Measurements from ENCODE around the gene ZNF502.
"Not testable (repeated sequence)": the region's sequence is repeated elsewhere in the genome, so short reads cannot be mapped to it uniquely, and the experiment has no call there.

Gene ZNF502

DNA sequence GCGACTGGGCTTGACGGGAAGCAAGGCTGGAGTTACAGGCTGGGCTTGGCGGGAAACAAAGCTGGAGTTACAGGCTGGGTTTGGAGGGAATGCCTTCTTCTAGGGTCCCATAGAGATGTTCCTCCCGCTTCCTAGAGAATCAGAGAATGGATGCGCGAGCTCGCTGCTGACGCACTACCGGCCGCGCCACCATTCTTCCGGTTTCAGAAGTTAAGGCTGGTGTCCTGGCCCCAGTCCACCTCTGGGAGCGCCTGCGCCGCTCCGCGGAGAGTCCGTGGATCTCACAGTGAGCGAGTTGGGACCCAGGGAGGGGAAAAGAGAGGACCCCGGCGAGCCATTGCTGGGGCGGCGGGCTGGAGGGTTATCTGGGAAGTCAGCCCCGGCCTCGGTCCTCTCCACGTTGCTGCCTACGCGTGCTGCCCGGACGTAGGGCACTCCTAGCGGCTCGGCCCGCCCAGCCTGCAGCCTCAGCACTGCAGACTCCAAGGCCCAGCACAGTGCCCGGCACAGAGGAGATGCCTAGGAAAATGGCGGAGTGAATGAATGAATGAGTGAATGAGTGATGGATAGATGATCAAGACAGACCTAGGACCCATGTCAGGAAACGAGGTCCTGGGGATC lies at the start of gene ZNF502:
Gene ZNF502, plus strand, starts transcription at position 206 of the 621 bp plus-strand sequence. CDS start 7,602 bp downstream, outside the sequence.
- DNase-seq, result peak; percentile 80 to 93

- DNase-seq, result no peak
Measured at GRCh38 chr3:44665173-44665572, 47.3 kb upstream of the ZNF502 start.

- no peak for DNase-seq
Measured at GRCh38 chr3:44666346-44666745, 46.1 kb upstream of the ZNF502 start.

DNA sequence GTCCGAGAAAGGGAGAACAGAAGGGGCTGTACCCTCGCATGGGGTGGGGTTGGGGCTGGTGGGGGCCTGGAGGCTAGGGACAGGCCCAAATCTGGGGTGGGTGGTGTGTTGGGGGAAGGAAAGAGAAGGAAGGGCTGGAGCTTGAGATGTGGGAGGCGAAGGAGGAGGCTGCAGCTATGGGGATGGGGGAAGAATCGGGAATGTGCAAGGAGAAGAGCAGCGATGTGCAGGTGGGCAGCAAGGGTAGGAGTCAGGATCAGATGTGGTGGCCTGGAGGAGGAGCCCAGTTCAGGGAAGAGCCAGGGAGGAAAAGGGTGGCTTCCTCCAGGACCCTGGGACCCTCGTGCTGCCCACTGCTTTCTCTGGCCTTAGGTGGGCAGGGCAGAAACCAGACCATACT lies 42.7 kb upstream of the ZNF502 start:
- DNase-seq, result no peak

DNA sequence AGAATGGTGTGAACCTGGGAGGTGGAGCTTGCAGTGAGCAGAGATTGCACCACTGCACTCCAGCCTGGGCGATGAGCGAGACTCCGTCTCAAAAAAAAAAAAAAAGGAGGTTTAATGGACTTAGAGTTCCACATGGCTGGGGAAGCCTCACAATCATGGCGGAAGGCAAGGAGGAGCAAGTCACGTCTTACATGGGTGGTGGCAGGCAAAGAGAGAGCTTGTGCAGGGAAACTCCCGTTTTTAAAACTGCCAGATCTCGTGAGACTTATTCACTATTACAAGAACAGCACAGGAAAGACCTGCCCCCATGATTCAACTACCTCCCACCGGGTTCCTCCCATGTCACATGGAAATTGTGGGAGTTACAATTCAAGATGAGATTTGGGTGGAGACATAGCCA lies 39.0 kb upstream of the ZNF502 start:
- DNase-seq, result not testable (repeated sequence)

GRCh38 chr3:44674211-44674610 lies 38.2 kb upstream of the ZNF502 start:
- no peak for DNase-seq

GRCh38 chr3:44678480-44679116 lies 33.9 kb upstream of the ZNF502 start:
- no peak for DNase-seq

GRCh38 chr3:44680921-44681455 lies 31.5 kb upstream of the ZNF502 start:
- no peak for DNase-seq

DNA sequence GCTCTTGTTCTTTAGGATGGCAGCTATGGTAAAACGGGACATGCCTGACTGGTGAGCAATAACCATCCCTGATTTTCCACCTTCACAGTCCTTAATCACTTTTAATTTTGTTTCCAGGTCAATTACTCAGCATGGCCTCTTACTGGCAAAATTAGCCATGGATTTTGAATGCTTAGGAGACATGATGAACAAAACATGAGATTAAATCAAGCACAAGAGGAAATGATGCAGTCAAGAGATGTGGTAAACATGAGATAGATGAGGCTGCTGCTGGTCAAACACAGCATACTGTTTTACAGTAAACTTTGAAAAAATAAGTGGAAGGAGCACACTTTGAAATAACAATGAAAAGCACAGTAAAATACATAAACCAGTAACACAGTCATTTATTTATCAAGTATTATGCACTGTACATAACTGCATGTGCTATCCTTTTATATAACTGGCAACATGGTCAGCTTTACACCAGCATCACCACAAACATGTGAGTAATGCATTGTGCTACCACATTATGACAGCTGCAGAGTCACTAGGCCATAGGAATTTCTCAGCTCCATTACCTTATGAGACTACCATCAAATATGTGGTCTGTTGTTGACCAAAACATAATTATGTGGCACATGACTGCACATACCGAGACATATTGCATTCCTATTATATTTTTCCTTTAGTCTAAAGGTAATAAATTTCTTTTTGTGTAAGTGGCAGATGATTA lies 30.1 kb upstream of the ZNF502 start:
- DNase-seq, result no peak

DNA sequence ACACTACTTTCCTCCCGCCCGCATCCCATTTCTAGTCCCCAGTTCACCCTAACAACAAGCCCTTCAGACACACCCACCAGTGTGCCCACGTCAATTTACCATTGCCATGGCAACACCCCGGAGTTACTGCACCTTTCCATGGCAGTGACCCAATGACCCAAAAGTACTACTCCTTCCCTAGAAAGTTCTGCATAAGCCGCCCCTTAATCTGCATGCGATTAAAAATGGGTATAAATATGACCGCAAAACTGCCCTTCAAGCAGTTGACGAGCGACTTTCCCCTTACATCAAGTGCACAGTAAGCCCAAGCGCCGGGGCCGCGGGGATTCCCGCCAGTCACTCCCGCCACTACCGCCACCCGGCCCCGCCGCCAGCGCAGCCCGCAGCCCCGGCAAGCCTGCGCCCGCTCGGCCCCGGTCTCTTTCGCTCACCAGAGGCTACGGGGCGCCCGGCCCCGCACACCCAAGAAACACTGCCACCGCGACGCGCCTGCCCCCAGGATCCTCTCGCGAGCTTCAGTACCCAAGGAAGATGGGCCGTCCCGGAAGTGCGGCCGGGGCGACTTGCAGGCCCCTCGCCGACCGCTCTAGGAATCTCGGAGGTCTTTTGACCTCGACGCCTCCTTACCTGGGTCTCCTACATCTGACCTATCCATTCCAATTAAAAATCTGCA lies 27.2 kb upstream of the ZNF502 start:
- peak; percentile 82 to 92 for DNase-seq

DNA sequence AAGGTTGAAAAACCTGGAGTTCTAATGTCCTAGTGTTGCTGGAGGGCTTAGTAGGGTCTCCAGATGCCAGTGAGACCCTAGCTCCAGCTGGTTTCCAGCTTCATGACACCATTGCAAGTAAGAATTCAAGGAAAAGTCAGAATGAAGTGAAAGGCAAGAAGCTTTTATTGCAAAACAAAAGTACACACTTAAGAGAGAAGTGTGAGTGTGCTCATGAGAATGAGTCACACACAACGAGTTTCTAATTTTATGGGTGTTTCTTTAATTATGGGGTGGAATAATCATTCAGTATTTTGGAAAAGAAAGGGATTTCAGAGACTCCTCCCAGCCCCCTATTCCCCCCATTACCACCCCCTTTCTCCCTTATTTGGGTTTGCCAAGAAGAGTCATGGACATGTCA lies 24.6 kb upstream of the ZNF502 start:
- no peak for DNase-seq

- no peak for DNase-seq
Measured at GRCh38 chr3:44721231-44722102, 9.0 kb downstream of the ZNF502 start.

DNA sequence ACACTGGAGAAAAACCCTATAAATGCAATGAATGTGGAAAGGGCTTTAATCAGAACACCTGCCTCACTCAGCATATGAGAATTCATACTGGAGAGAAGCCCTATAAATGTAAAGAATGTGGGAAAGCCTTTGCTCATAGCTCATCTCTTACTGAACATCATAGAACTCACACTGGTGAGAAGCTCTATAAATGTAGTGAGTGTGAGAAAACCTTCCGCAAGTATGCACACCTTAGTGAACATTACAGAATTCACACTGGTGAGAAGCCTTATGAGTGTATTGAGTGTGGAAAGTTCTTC lies 9.6 kb downstream of the ZNF502 start:
- no peak for DNase-seq

- DNase-seq, result peak; percentile 82 to 94
Measured at GRCh38 chr3:44729384-44729910, 17.0 kb downstream of the ZNF502 start, which contains the start of gene ZNF501. TSS of gene ZNF501 (plus strand) at chr3:44729635. CDS start at chr3:44734422, 4,787 bp downstream.

DNA sequence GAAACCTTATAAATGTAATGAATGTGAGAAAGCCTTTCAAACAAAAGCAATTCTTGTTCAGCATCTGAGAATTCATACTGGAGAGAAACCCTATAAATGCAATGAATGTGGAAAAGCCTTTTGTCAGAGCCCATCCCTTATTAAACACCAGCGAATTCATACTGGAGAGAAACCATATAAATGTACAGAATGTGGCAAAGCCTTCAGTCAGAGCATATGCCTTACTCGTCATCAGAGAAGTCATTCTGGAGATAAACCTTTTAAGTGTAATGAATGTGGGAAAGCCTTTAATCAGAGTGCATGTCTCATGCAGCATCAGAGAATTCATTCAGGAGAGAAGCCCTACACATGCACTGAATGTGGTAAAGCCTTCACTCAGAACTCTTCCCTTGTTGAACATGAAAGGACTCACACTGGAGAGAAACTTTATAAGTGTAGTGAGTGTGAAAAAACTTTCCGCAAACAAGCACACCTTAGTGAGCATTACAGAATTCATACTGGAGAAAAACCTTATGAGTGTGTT lies 22.2 kb downstream of the ZNF502 start:
- no peak for DNase-seq

DNA sequence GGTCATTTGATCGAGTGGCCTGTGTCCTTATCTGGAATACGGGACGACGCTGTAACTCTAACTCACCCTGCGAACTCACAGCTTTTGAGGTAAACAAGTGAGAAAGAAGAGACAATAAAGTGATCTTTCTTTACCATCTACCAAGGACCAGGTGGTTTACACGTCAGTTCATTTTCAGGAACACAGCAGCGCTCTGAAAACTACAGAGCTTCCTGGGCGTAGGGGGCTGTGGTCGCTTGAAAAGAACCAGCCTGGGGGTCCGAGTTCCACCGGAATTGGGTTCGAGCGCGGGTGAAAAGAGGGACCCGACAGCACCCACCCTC lies 48.6 kb downstream of the ZNF502 start:
- DNase-seq, result no peak

DNA sequence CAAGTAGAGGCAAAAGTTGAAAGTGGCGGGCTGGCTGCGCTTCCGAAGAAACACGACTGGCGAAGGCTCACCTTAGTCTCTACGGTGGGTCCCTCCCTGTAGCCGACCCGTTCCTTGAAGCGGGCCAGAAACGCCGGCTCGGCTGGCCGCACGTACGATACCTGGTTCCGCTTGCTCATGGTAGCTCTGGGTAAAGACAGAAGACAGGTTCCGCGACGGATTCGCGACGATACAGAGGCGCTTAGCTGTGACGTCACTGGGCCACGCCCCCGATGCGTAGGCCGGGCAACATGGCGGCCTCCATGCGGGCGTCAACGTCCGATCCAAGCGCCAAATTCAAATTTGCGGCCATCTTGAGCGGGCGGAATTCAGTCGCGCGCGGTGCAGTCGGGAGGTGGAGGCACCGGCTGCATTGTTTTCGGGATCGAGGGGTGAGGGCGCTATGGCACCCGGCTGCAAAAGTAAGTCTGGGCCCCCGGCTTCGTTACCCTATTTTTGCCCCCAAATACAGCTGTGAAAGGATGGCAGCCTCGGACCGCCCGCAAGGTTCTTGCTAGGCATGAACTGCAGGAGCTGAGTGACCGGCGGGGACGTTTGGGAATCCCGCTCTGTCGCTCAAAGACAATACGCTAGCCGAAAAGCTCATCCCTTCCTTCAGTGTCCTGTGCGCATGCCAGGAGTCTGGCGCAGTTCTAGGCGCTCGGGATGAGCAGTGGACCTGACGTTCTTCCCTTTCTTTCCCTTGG lies 49.1 kb downstream of the ZNF502 start, which contains the start of the genes KIAA1143 and KIF15:
Gene KIAA1143, minus strand, starts transcription at position 196 of the 746 bp plus-strand sequence. Its CDS starts 17 bp downstream, at position 179.
Gene KIF15, plus strand, starts transcription at position 371 of the 746 bp plus-strand sequence. Its CDS starts 72 bp downstream, at position 443.
- peak; percentile 91 to 97 for DNase-seq

DNA sequence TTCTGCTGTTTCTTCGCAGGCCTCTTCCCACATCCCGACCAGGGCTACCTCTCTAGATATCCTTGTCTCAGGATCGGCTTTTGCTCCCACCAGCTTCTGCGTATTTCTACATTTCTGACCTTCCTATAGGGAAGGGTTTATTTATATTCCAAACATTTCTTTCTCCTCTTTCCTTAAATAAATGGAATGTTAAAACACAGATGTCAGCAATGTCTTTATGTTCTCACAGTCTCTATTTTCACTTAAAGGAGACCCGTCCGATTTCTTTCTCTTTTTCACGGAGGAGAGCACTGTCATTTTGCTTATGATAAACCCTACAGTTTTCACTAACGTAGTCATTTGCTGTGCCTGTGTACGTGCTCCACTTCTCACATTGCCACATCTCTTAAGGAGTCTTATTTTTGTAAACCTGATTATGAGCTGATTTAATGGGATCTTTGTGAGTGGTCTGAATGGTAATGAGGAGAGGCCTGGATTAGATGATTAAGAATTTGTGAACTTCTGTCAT lies 49.8 kb downstream of the ZNF502 start:
- no peak for DNase-seq

DNA sequence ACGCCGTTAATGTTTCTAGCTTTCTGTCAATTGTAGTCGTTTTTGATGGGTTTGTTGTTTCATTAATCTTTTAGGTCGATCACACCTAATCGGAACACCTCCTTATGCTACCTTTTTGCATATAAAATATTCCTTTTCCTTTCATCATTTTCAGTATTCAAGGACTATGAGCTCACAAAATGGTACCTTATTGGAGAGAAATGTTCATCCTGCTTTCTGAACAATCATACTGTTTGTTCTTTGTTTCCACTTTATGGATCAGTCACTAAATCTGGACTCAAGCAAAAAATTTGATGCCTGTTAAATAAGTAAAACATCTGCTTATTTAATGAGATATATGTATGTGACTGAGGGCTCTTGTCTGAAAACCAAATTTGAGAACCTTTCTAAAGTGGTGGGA lies 50.2 kb downstream of the ZNF502 start:
- DNase-seq, result no peak

DNA sequence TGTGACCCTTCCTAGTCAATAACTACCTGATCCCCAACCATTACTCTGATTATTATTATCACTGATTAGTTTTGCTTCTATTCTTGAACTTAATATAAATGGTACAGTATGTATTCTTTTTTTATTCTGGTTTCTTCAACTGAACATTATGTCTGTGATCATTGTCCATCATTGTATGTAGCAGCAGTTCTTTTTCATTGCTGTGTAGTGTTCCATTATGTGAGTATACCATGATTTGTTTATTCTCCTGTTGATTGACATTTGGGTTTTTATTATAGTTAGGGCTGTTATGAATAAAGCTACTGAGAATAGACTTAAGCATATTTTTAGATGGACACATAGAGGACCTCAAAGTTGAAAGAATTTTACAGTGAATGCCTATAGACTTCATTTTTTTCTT lies 51.8 kb downstream of the ZNF502 start:
- no peak for DNase-seq

Data from NCI-H526 (cell line).